Right lobe of liver (tissue), 6 donors: ENCODE data around the gene CEBPZ. TPM values are rescaled to one million over a fixed set of nuclear protein-coding genes. Genes with fewer than 3 reads are reported as not detected.
A peak's percentile ranks its signal among the peaks of the same experiment; 100 is the strongest.

Source experiments
- ATAC-seq, 4 donors: fragments of 200-7000 bp; cut with Tn5 transposase; one replicate each; pipeline ENCODE4 v1.9.1; 2020; ENCODE audit warnings: mild to moderate bottlenecking in 4 of 4, moderate library complexity in 4 of 4
- DNase-seq, 3 donors: peaks; one replicate each; pipeline ENCODE4 v3.0.0-alpha.2; 2020
- H3K27ac ChIP-seq, 3 donors: fragments of 200-600 bp; one replicate each; pipeline ENCODE4 v1.8.0; 2022
- H3K27me3 ChIP-seq, 2 donors: fragments of 200-600 bp; one replicate each; pipeline ENCODE4 v1.8.0; 2022
- H3K36me3 ChIP-seq, 4 donors: fragments of 200-600 bp; sonication (generic) in 1 of 4; one replicate each; pipeline versions ENCODE4 v1.5.1 to v1.8.0; 2017 to 2022; ENCODE audit warnings: control low read depth in 1 of 4
- H3K4me1 ChIP-seq, 4 donors: fragments of 200-600 bp; sonication (generic) in 1 of 4; one replicate each; pipeline versions ENCODE4 v1.5.1 to v1.8.0; 2017 to 2022; ENCODE audit warnings: control low read depth in 1 of 4
- H3K4me3 ChIP-seq, 3 donors: fragments of 200-600 bp; one replicate each; pipeline ENCODE4 v1.8.0; 2022
- H3K9me3 ChIP-seq, 4 donors: fragments of 200-600 bp; sonication (generic) in 1 of 4; one replicate each; pipeline versions ENCODE4 v1.5.1 to v1.8.0; 2017 to 2022; ENCODE audit warnings: control low read depth in 1 of 4
- CTCF ChIP-seq, 4 donors: fragments of 200-600 bp in 3 of 4; fragments of 450-650 bp in 1 of 4; IDR thresholded peaks; one replicate each; pipeline versions ENCODE4 v1.5.1 to v1.8.0; 2016 to 2022; ENCODE audit warnings: antibody characterized with exemption in 4 of 4, mild to moderate bottlenecking in 2 of 4
- POLR2A ChIP-seq: fragments of 450-650 bp; IDR thresholded peaks from one replicate; pipeline ENCODE4 v1.6.1; 2017; ENCODE audit warnings: antibody characterized with exemption, mild to moderate bottlenecking
- WGBS: methylation state at CpG from one replicate; pipeline ENCODE4 v1.1.6; 2018; ENCODE audit warnings: low coverage, low lambda C conversion rate; ENCODE audit not compliant: insufficient coverage; ENCODE audit errors: missing lambda C conversion rate; 5-methylcytosine and 5-hydroxymethylcytosine counted together
- intact Hi-C, 2 donors: fragments of 100-400 bp; cut with DNase I; formaldehyde crosslinking; loops; one replicate each; pipeline versions ENCODE4 v1.11.2 to v1.14.1; 2022
- total RNA-seq, 6 experiments: library from RNA; depleted of rRNA in 2 of 6; stranded (reverse); fragments of >200 nt in 2 of 6; fragmentation: NEBNext Ultra II Directional in 3 of 6; extraction: Animal tissue kit (Norgen Biotek cat#: 25700) in 3 of 6; gene quantifications; one replicate each; pipeline versions ENCODE4 v1.1.0 to v1.2.4, GENCODE V29; 2016 to 2023
- donor health status: DM: no; HTN: yes; CAD: no.
- donor health status: DM: no; HTN: no; CAD: no.
- donor health status: DM: no; HTN: no; CAD: no.
- donor health status: DM: no; HTN: yes; CAD: no.
- donor health status: DM: no; HTN: yes; CAD: no.

CEBPZ gene
- total RNA-seq, 6 experiments from 2014 or later, result 13.3 to 29.3 (median 20.0) TPM

- 61% methylated on average over 4 of the region's 4 CpGs for WGBS
- H3K4me1 ChIP-seq, result no peaks in the 10 kb centered on the region
These were observed 12.0 kb upstream of the CEBPZ start for GRCh38 chr2:37243435-37243834.

GRCh38 chr2:37232131-37232933 is 936 bp upstream of the CEBPZ start:
- H3K27me3 ChIP-seq, result no peaks in the 10 kb centered on the region
- intact Hi-C loops, result no loop called here
- peaks cover 0 to 20% (median 5%) of the 10 kb centered on the region in 4 donors for H3K36me3 ChIP-seq
- peak; percentile 29 to 37 (median 34) for ATAC-seq
- WGBS, result 9% methylated on average over 13 of the region's 18 CpGs
- peaks cover 0 to 18% (median 5%) of the 10 kb centered on the region in 4 donors for H3K4me1 ChIP-seq
- peak overlapping the region; percentile 70 to 86 (median 73) for H3K4me3 ChIP-seq
- TF ChIP-seq POLR2A, result no peak
- TF ChIP-seq CTCF (IDR thresholded peaks at IDR 0.05), result no peak
- no peaks in the 10 kb centered on the region for H3K9me3 ChIP-seq
- peak in 1 of 3 donors; percentile 25 for DNase-seq
- H3K27ac ChIP-seq, result peak overlapping the region; percentile 58 to 90 (median 76)

More at GRCh38 chr2:37243435-37243834, 12.0 kb upstream of the CEBPZ start:
- no peak for TF ChIP-seq POLR2A
- no peak for TF ChIP-seq CTCF (IDR thresholded peaks at IDR 0.05)
- H3K9me3 ChIP-seq, result no peaks in the 10 kb centered on the region
- H3K4me3 ChIP-seq, result no peak overlapping the region
- intact Hi-C loops, result no loop called here
- no peak for DNase-seq
- peaks cover 0 to 71% (median 13%) of the 10 kb centered on the region in 4 donors for H3K36me3 ChIP-seq
- no peak overlapping the region for H3K27ac ChIP-seq
- no peak for ATAC-seq
- H3K27me3 ChIP-seq, result no peaks in the 10 kb centered on the region

GRCh38 chr2:37230581-37230980 is 815 bp downstream of the CEBPZ start:
- Histone ChIP-seq H3K27ac (peak overlapping the region in 2 of 3 donors; percentile 58 to 90), H3K4me1 (peaks cover 0 to 18% (median 5%) of the 10 kb centered on the region in 4 donors), H3K9me3 (no peaks in the 10 kb centered on the region), H3K4me3 (peak overlapping the region; percentile 70 to 86 (median 73)), H3K27me3 (no peaks in the 10 kb centered on the region), H3K36me3 (peaks cover 0 to 18% (median 5%) of the 10 kb centered on the region in 4 donors)
- WGBS, result 0% methylated on average over 8 of the region's 8 CpGs
- DNase-seq (no peak), ATAC-seq (peak in 1 of 4 donors; percentile 3)
- TF ChIP-seq CTCF (IDR thresholded peaks at IDR 0.05) (no peak), POLR2A (no peak)
- intact Hi-C loops, result no loop called here

- intact Hi-C loops, result no loop called here
- Histone ChIP-seq H3K9me3 (no peaks in the 10 kb centered on the region), H3K27ac (no peak overlapping the region), H3K36me3 (peaks cover 0 to 18% (median 5%) of the 10 kb centered on the region in 4 donors), H3K4me1 (peaks cover 0 to 18% (median 5%) of the 10 kb centered on the region in 4 donors), H3K4me3 (no peak overlapping the region), H3K27me3 (no peaks in the 10 kb centered on the region)
- ATAC-seq (no peak), DNase-seq (no peak)
- TF ChIP-seq CTCF (IDR thresholded peaks at IDR 0.05) (no peak), POLR2A (no peak)
- 95% methylated on average over 3 of the region's 3 CpGs for WGBS
These were observed 2.6 kb downstream of the CEBPZ start for GRCh38 chr2:37228788-37229187.
